Activated CD8-positive, alpha-beta memory T cell treated with anti-CD3 and anti-CD28 coated beads, Interleukin-2, amount 50 U/mL, for 1 hour (primary cell): ENCODE results near the gene COP1.

Experiments
- DNase-seq: peaks from one replicate; pipeline ENCODE4 v3.0.0-alpha.2; 2020; ENCODE audit errors: extremely low read depth

COP1 gene

DNA sequence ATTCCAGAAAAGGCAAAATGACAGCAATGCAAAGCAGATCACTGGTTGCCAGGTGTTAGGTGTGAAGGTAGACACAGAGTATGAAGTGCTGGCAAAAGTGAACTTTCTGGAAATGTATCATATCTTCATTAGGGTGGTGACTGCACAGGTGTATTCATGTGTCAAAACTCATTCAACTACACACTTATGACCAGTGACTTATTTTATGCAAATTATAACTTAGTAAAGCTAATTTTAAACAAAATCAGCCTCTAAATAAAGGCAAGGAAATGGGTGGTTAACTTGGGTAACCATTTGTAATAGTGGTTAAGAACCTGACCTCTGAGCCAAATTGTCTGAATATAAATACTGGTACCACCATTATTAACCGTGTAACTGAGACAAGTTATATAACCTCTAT lies 7.4 kb downstream of the COP1 start:
- DNase-seq, result no peak

DNA sequence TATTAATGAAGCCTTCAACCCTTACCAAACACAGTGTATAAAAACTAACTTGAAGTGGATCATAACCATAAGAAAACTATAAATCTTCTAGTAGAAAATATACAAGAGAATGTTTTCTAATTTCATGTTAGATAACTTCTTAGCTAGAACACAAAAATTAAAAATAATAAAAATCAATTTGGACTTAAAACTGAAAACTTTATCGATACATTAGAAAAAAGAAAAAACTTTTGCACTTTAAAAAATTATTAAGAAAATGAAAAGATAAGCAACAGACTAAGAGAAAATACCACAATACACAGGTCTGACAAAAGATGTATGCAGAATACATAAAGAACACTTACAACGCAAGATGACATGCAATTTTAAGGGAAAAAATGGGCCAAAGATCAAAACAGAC lies 8.7 kb downstream of the COP1 start:
- DNase-seq, result no peak

GRCh38 chr1:176196728-176197127 lies 10.4 kb downstream of the COP1 start:
- DNase-seq, result no peak

DNA sequence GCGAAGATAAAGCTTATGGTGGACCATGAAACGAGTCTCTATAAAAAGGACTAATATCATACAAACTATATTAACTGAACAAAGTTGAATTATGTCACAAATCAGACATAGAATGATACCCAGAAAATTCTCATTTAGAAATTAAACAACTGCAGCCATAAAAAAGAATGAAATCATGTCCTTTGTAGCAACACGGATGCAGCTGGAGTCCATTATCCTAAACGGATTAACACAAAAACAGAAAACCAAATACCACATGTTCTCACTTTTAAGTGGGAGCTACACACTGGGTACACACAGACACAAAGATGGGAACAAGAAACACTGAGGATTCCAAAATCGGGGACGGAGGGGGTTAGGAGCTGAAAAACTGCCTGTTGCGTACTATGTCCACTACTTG lies 11.5 kb downstream of the COP1 start:
- DNase-seq, result no peak

DNA sequence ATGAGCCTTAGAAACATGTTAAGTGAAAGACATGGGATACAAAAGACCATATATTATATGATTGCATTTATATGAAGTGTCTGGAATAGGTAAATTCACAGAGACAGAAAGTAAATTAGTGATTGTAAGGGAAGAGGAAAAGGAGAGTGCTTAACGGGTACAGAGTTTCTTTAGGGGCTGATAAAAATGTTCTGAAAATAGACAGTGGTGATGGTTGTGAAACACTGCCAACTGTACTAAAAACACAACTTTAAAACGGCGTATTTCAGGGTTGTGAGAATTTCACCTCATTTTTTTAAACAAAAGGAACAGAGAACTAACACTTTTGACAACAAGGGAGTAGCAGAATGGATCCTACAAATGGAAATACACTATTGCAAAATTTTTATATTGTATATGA lies 13.4 kb downstream of the COP1 start:
- DNase-seq, result no peak

DNA sequence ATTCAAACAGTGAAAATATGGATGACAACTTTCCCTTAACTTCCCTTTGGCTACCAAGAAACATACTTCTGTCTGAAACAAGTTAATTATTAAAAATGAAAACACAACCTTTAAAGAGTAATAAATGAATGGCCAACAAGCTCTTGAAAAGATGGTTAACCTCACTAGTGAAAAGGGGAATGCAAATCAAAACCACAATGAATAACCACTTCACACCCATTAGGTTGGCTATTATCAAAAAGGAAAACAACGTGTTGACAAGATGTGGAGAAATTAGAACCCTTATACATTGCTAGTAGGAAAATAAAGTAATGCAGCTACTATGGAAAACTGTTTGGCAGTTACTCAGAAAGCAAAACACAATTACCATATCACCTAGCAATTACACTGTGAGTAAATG lies 14.1 kb downstream of the COP1 start:
- DNase-seq, result no peak

- no peak for DNase-seq
Measured at GRCh38 chr1:176188604-176189003, 18.5 kb downstream of the COP1 start.

DNA sequence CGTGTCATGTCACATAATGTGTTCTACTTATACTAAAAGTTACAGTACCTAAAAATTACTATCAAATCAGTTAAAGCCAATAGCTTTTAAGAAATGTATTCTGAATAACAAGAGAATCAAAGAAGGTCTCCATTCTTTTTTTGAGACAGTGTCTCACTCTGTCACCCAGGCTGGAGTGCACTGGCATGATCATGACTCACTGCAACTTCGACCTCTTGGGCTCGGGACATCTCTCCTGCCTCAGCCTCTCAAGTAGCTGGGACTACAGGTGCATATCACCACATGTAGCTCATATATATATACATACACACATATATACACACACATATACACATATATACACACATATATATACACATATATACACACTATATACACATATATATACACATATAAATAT lies 20.1 kb downstream of the COP1 start:
- DNase-seq, result no peak

DNA sequence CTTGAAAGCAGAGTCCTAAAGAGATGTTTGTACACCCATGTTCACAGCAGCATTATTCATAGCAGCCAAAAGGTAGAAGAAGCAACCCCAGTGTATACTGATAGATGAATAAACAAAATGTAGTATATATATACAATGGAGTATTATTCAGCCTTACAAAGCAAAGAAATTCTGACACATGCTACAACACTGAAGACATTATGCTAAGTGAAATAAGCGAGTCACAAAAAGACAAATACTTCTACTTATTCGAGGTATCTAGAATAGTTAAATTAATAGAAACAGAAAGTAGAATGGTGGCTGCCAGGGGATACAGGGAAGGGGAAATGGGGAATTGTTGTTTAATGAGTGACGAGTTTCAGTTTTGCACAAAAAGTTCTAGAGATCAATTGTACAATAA lies 23.5 kb downstream of the COP1 start:
- no peak for DNase-seq

DNA sequence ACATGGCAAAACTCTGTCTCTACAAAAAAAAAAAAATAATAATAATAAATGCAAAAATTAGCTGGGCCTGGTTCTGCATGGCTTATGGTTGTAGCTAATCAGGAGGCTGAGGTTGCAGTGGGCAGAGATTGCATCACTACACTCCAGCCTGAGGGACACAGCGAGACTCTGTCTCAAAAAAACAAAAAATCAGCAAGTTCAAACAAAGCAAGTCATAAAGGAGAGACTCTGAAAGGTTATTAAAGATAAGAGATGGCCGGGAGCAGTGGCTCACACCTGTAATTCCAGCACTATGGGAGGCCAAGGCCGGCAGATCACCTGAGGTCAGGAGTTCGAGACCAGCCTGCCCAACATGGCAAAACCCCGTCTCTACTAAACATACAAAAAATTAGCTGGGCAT lies 28.8 kb downstream of the COP1 start:
- no peak for DNase-seq

- no peak for DNase-seq
Measured at GRCh38 chr1:176177764-176178163, 29.3 kb downstream of the COP1 start.

- DNase-seq, result no peak
Measured at GRCh38 chr1:176174108-176174507, 33.0 kb downstream of the COP1 start.

- no peak for DNase-seq
Measured at GRCh38 chr1:176172215-176172614, 34.9 kb downstream of the COP1 start.

DNA sequence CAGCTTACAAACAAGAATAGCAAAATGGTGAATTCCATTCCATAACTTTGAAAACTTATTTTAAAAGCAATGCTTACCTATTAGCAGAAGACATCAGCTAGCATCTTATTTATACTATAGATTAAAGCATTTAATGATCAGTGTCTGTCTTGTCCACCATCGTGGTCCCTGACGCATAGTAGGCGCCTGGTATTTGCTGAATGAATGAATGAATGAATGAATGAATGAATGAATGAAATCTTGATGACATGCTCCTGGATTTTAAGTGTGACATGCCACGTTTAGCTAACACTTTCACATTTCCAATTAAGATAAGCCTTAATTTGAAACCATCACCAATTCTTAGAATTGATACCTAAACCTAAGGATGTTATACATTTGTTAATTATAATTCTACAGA lies 39.9 kb downstream of the COP1 start:
- DNase-seq, result no peak

DNA sequence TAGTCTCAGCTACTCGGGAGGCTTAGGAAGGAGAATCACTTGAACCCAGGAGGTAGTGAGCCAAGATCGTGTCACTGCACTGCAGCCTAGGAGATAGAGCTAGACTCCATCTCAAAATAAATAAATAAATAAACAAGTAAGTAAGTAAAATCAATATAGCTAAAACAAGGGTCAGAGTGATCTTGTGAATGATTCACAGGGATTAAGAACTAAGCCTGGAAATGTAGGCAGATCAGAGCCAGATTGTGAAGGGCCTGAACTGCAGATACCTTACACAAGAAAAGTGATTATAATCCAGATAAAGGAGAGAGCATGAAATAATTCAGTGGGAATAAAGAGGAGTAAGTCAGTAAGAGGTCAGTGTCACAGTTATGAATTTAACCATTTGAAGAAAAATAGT lies 41.5 kb downstream of the COP1 start:
- DNase-seq, result no peak

- no peak for DNase-seq
Measured at GRCh38 chr1:176164014-176164678, 42.9 kb downstream of the COP1 start.

GRCh38 chr1:176159993-176160392 lies 47.1 kb downstream of the COP1 start:
- DNase-seq, result no peak

GRCh38 chr1:176157995-176158394 lies 49.1 kb downstream of the COP1 start:
- DNase-seq, result no peak

- DNase-seq, result no peak
Measured at GRCh38 chr1:176149939-176150807, 56.9 kb downstream of the COP1 start.

GRCh38 chr1:176144526-176144925 lies 62.6 kb downstream of the COP1 start:
- no peak for DNase-seq

- no peak for DNase-seq
Measured at GRCh38 chr1:176142973-176143372, 64.1 kb downstream of the COP1 start.

- DNase-seq, result no peak
Measured at GRCh38 chr1:176141449-176141848, 65.6 kb downstream of the COP1 start.

DNA sequence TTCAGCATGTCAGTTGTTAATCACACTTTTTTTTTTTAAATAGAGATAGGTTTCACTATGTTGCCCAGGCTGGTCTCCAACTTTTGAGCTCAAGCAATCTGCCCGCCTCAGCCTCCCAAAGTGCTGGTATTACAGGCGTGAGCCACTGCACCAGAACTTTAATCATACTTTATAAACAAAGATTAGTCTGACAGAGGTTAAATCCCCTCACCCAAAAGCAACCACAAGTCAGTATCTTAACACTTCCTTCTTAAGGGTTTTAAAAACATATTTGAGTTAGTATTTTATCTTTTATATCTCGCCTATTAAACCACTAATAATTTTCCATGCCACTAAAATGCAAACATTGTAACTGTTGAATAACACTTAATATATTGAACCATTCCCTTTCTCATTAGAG lies 70.2 kb downstream of the COP1 start:
- DNase-seq, result no peak
